ENCODE results near the gene MDM2.

The MDM2 gene

GRCh38 chr12:68821357-68822188, 13.6 kb downstream of the MDM2 start:
- peaks cover 96% of the 10 kb centered on the region for H3K79me2 ChIP-seq (ENCODE audit: low read length)
- no peak overlapping the region for H2AFZ ChIP-seq (ENCODE audit: low read length)
- no peaks in the 10 kb centered on the region for H3K9me2 ChIP-seq (replicated peaks; ENCODE audit: insufficient read depth, low read length)
- H3K27ac ChIP-seq (ENCODE audit: low read length) = peak overlapping the region; percentile 26; the same call in 1 of the 2 replicates
- H3K27me3 ChIP-seq (replicated peaks; ENCODE audit: insufficient read depth, low read length) = no peaks in the 10 kb centered on the region
- no peak overlapping the region for H3K9ac ChIP-seq (ENCODE audit: low read length)
- no peak overlapping the region for H3K4me3 ChIP-seq (ENCODE audit: low read length)
- 0 out of 2 replicates have a peak, but pooled peaks cover 8% of the 10 kb centered on the region for H3K4me1 ChIP-seq (ENCODE audit: low read length)
- peaks cover 80% of the 10 kb centered on the region for H3F3A ChIP-seq (ENCODE audit: insufficient read depth, low read length)
- peaks cover 51% of the 10 kb centered on the region for H4K20me1 ChIP-seq (ENCODE audit: insufficient read depth, low read length)
- H3K36me3 ChIP-seq (replicated peaks; ENCODE audit: insufficient read depth, low read length) = peaks cover 35% of the 10 kb centered on the region
- H3K4me2 ChIP-seq (ENCODE audit: low read depth, low read length) = no peak overlapping the region
- no peak for DNase-seq
- TF ChIP-seq EZH2 (optimal IDR thresholded peaks at IDR 0.05; ENCODE audit: low read depth, low read length) = no peak
- TF ChIP-seq CTCF (IDR thresholded peaks at IDR 0.05; ENCODE audit: low read length) = no peak
- TF ChIP-seq EZH2phosphoT487 (IDR thresholded peaks at IDR 0.05; ENCODE audit: low read length) = no peak
- no peaks in the 10 kb centered on the region for H3K9me3 ChIP-seq (replicated peaks; ENCODE audit: insufficient read depth, low read length)

- Histone ChIP-seq H3K79me2 (ENCODE audit: low read length) (peaks cover 98% of the 10 kb centered on the region), H3K9me3 (replicated peaks; ENCODE audit: insufficient read depth, low read length) (no peaks in the 10 kb centered on the region), H4K20me1 (ENCODE audit: insufficient read depth, low read length) (peaks cover 46% of the 10 kb centered on the region), H3K9ac (ENCODE audit: low read length) (no peak overlapping the region), H3K4me2 (ENCODE audit: low read depth, low read length) (no peak overlapping the region), H3F3A (ENCODE audit: insufficient read depth, low read length) (peaks cover 87% of the 10 kb centered on the region), H3K9me2 (replicated peaks; ENCODE audit: insufficient read depth, low read length) (no peaks in the 10 kb centered on the region), H3K27ac (ENCODE audit: low read length) (no peak overlapping the region), H3K4me3 (ENCODE audit: low read length) (no peak overlapping the region), H2AFZ (ENCODE audit: low read length) (no peak overlapping the region), H3K27me3 (replicated peaks; ENCODE audit: insufficient read depth, low read length) (no peaks in the 10 kb centered on the region), H3K36me3 (replicated peaks; ENCODE audit: insufficient read depth, low read length) (peaks cover 46% of the 10 kb centered on the region), H3K4me1 (ENCODE audit: low read length) (0 out of 2 replicates have a peak, but pooled peaks cover 3% of the 10 kb centered on the region)
- TF ChIP-seq EZH2phosphoT487 (IDR thresholded peaks at IDR 0.05; ENCODE audit: low read length) = no peak
- no peak for TF ChIP-seq CTCF (IDR thresholded peaks at IDR 0.05; ENCODE audit: low read length)
- no peak for TF ChIP-seq EZH2 (optimal IDR thresholded peaks at IDR 0.05; ENCODE audit: low read depth, low read length)
- DNase-seq = no peak
Measured at GRCh38 chr12:68823696-68824095, 15.7 kb downstream of the MDM2 start.

- Histone ChIP-seq H3K27ac (ENCODE audit: low read length) (no peak overlapping the region), H3K4me2 (ENCODE audit: low read depth, low read length) (no peak overlapping the region), H3K79me2 (ENCODE audit: low read length) (peaks cover 98% of the 10 kb centered on the region)
Measured at GRCh38 chr12:68824131-68824530, 16.2 kb downstream of the MDM2 start.

More at GRCh38 chr12:68824131-68824530, 16.2 kb downstream of the MDM2 start:
- peaks cover 49% of the 10 kb centered on the region for H4K20me1 ChIP-seq (ENCODE audit: insufficient read depth, low read length)
- 0 out of 2 replicates have a peak, but pooled peaks cover 3% of the 10 kb centered on the region for H3K4me1 ChIP-seq (ENCODE audit: low read length)
- no peak for TF ChIP-seq EZH2 (optimal IDR thresholded peaks at IDR 0.05; ENCODE audit: low read depth, low read length)
- no peak for TF ChIP-seq EZH2phosphoT487 (IDR thresholded peaks at IDR 0.05; ENCODE audit: low read length)
- TF ChIP-seq CTCF (IDR thresholded peaks at IDR 0.05; ENCODE audit: low read length) = no peak
- no peaks in the 10 kb centered on the region for H3K9me3 ChIP-seq (replicated peaks; ENCODE audit: insufficient read depth, low read length)
- H3K27me3 ChIP-seq (replicated peaks; ENCODE audit: insufficient read depth, low read length) = no peaks in the 10 kb centered on the region
- H3K4me3 ChIP-seq (ENCODE audit: low read length) = no peak overlapping the region
- H3K9me2 ChIP-seq (replicated peaks; ENCODE audit: insufficient read depth, low read length) = no peaks in the 10 kb centered on the region
- H3F3A ChIP-seq (ENCODE audit: insufficient read depth, low read length) = peaks cover 88% of the 10 kb centered on the region
- peaks cover 50% of the 10 kb centered on the region for H3K36me3 ChIP-seq (replicated peaks; ENCODE audit: insufficient read depth, low read length)
- no peak overlapping the region for H2AFZ ChIP-seq (ENCODE audit: low read length)
- no peak for DNase-seq
- H3K9ac ChIP-seq (ENCODE audit: low read length) = no peak overlapping the region
